ENCODE data around the gene MAIP1. TPM values are rescaled to one million over a fixed set of nuclear protein-coding genes. Genes with fewer than 3 reads are reported as not detected.

MAIP1 gene
- total RNA-seq, 4 donors from 2014 or later: 18.9 to 28.6 (median 25.9) TPM

- no peaks in the 10 kb centered on the region for H3K36me3 ChIP-seq
- no peak overlapping the region for H3K4me3 ChIP-seq (replicated peaks in 1 of 3)
- H3K9me3 ChIP-seq: no peaks in the 10 kb centered on the region
- peaks cover 3 to 7% of the 10 kb centered on the region in 2 donors for H3K4me1 ChIP-seq
- intact Hi-C loops (cut with DNase I): no loop called here
- WGBS, 2 donors: 98 to 100% methylated on average over 4 of the region's 4 CpGs
- no peak for DNase-seq
- TF ChIP-seq CTCF (IDR thresholded peaks at IDR 0.05) (no peak), POLR2A (IDR thresholded peaks at IDR 0.05) (no peak)
- H3K27ac ChIP-seq: no peak overlapping the region
- H3K27me3 ChIP-seq: no peaks in the 10 kb centered on the region
Measured at GRCh38 chr2:199999166-199999565, 43.8 kb downstream of the MAIP1 start.

- no peak for TF ChIP-seq CTCF (IDR thresholded peaks at IDR 0.05)
- TF ChIP-seq POLR2A (IDR thresholded peaks at IDR 0.05): no peak
- peak in 1 of 2 donors; percentile 14 for DNase-seq
- WGBS, 2 donors: 48 to 56% methylated on average over 2 of the region's 2 CpGs
- no peaks in the 10 kb centered on the region for H3K36me3 ChIP-seq
- no peaks in the 10 kb centered on the region for H3K9me3 ChIP-seq
- no peaks in the 10 kb centered on the region for H3K27me3 ChIP-seq
- H3K27ac ChIP-seq: no peak overlapping the region
- peaks cover 3 to 7% of the 10 kb centered on the region in 2 donors for H3K4me1 ChIP-seq
- intact Hi-C loops (cut with DNase I): no loop called here
- no peak overlapping the region for H3K4me3 ChIP-seq (replicated peaks in 1 of 3)
Measured at GRCh38 chr2:200000444-200001163, 45.2 kb downstream of the MAIP1 start.

- Histone ChIP-seq H3K36me3 (no peaks in the 10 kb centered on the region), H3K27ac (no peak overlapping the region), H3K9me3 (no peaks in the 10 kb centered on the region), H3K4me1 (peaks cover 3 to 7% of the 10 kb centered on the region in 2 donors), H3K4me3 (replicated peaks in 1 of 3) (no peak overlapping the region), H3K27me3 (no peaks in the 10 kb centered on the region)
- DNase-seq: peak; percentile 4 to 17
- 38 to 53% methylated on average over 1 of the region's 1 CpG for WGBS, 2 donors
- intact Hi-C loops (cut with DNase I): no loop called here
- no peak for TF ChIP-seq CTCF (IDR thresholded peaks at IDR 0.05)
- no peak for TF ChIP-seq POLR2A (IDR thresholded peaks at IDR 0.05)
Measured at GRCh38 chr2:200003444-200003843, 48.1 kb downstream of the MAIP1 start.

GRCh38 chr2:200005675-200006074 lies 50.3 kb downstream of the MAIP1 start:
- H3K27ac ChIP-seq: no peak overlapping the region
- TF ChIP-seq POLR2A (IDR thresholded peaks at IDR 0.05): no peak
- TF ChIP-seq CTCF (IDR thresholded peaks at IDR 0.05): no peak

GRCh38 chr2:200007306-200007705 lies 51.9 kb downstream of the MAIP1 start:
- H3K4me3 ChIP-seq (replicated peaks in 1 of 3): no peak overlapping the region
- TF ChIP-seq POLR2A (IDR thresholded peaks at IDR 0.05): no peak
- no peak for TF ChIP-seq CTCF (IDR thresholded peaks at IDR 0.05)
- WGBS, 2 donors: 89 to 94% methylated on average over 1 of the region's 1 CpG
- H3K27ac ChIP-seq: no peak overlapping the region
- no peaks in the 10 kb centered on the region for H3K9me3 ChIP-seq
- no peaks in the 10 kb centered on the region for H3K36me3 ChIP-seq
- H3K27me3 ChIP-seq: no peaks in the 10 kb centered on the region
- H3K4me1 ChIP-seq: peaks cover 3 to 7% of the 10 kb centered on the region in 2 donors
- intact Hi-C loops (cut with DNase I): no loop called here
- no peak for DNase-seq

More at GRCh38 chr2:200005675-200006074, 50.3 kb downstream of the MAIP1 start:
- intact Hi-C loops (cut with DNase I): no loop called here
- Histone ChIP-seq H3K9me3 (no peaks in the 10 kb centered on the region), H3K4me3 (replicated peaks in 1 of 3) (no peak overlapping the region), H3K36me3 (no peaks in the 10 kb centered on the region), H3K27me3 (no peaks in the 10 kb centered on the region), H3K4me1 (peaks cover 3 to 7% of the 10 kb centered on the region in 2 donors)
- DNase-seq: no peak

Data from thyroid gland (tissue), 4 donors.